Epithelial cell of esophagus (primary cell): ENCODE data around the gene GRB2.

Source experiments
- DNase-seq: peaks from one replicate; pipeline ENCODE4 v3.0.0; 2010; ENCODE audit warnings: low read depth
- H3K4me3 ChIP-seq: 2 replicates; pipeline ENCODE4 v1.5.1; 2011; ENCODE audit warnings: mild to moderate bottlenecking, low read length, control low read depth
- CTCF ChIP-seq: IDR thresholded peaks from 2 replicates; pipeline ENCODE4 v1.5.1; 2011; ENCODE audit warnings: low read depth, mild to moderate bottlenecking, low read length, control low read depth, inconsistent platforms; ENCODE audit not compliant: insufficient read depth; ENCODE audit errors: missing control alignments

GRB2 gene

GRCh38 chr17:75394332-75394918, 11.1 kb downstream of the GRB2 start:
- DNase-seq: peak; percentile 22
- no peak for TF ChIP-seq CTCF
- peak overlapping the region; percentile 81 for H3K4me3 ChIP-seq

- peak overlapping the region; percentile 81 for H3K4me3 ChIP-seq
- DNase-seq: peak; percentile 98
- TF ChIP-seq CTCF: no peak
Observed at GRCh38 chr17:75393523-75394331, 11.8 kb downstream of the GRB2 start.

GRCh38 chr17:75392559-75392958, 12.9 kb downstream of the GRB2 start:
- peak overlapping the region; percentile 81 for H3K4me3 ChIP-seq
- DNase-seq: no peak

GRCh38 chr17:75390982-75391381, 14.5 kb downstream of the GRB2 start:
- no peak overlapping the region for H3K4me3 ChIP-seq
- no peak for TF ChIP-seq CTCF
- DNase-seq: no peak

More at GRCh38 chr17:75392559-75392958, 12.9 kb downstream of the GRB2 start:
- TF ChIP-seq CTCF: no peak

- no peak for DNase-seq
- TF ChIP-seq CTCF: no peak
- H3K4me3 ChIP-seq: no peak overlapping the region
Observed at GRCh38 chr17:75388476-75389030, 16.9 kb downstream of the GRB2 start.

GRCh38 chr17:75387771-75388170, 17.7 kb downstream of the GRB2 start:
- DNase-seq: no peak
- no peak for TF ChIP-seq CTCF
- H3K4me3 ChIP-seq: no peak overlapping the region
